GM10248 (cell line): ENCODE results near the gene SNCB.

Experiments used
- CTCF ChIA-PET: fragments of 300-600 bp; sonication (Branson Sonifier 250); formaldehyde crosslinking; extraction: SDS; loops from one replicate; lab custom pipeline; 2021; ENCODE audit warnings: antibody characterized with exemption; lab: Yijun Ruan, JAX
- POLR2A ChIA-PET: fragments of 350-650 bp; sonication (Branson Sonifier 250); formaldehyde crosslinking; extraction: SDS; loops from one replicate; lab custom pipeline; 2020; ENCODE audit warnings: antibody characterized with exemption; lab: Yijun Ruan, JAX
- DNase-seq: peaks from one replicate; pipeline ENCODE4 v3.0.0; 2012; ENCODE audit errors: extremely low spot score
- CTCF ChIP-seq: IDR thresholded peaks from 2 replicates; pipeline ENCODE4 v1.5.1; 2012; ENCODE audit warnings: mild to moderate bottlenecking, low read depth; ENCODE audit errors: extremely low read depth, missing control alignments, control extremely low read depth

The SNCB gene

GRCh38 chr5:176630681-176631222, 418 bp upstream of the SNCB start:
- ChIA-PET CTCF (interaction anchor here (0.9 to 2.9 kb wide), 7 partner anchors 11 to 58 kb away, joined by 3 to 10 read pairs (median 4); no protein-coding TSS in a partner anchor), POLR2A (no interaction called here)
- no peak for DNase-seq

GRCh38 chr5:176629317-176629852, 949 bp downstream of the SNCB start:
- CTCF ChIA-PET, result interaction anchor here (1.2 to 2.9 kb wide), 4 partner anchors 29 to 57 kb away, joined by 4 to 10 read pairs (median 7); no protein-coding TSS in a partner anchor
- DNase-seq, result no peak
- TF ChIP-seq CTCF, result no peak
- POLR2A ChIA-PET, result no interaction called here

More at GRCh38 chr5:176630681-176631222, 418 bp upstream of the SNCB start:
- TF ChIP-seq CTCF, result no peak

- no peak for TF ChIP-seq CTCF
- ChIA-PET CTCF (no interaction called here), POLR2A (no interaction called here)
- DNase-seq, result no peak
Observed at GRCh38 chr5:176628406-176629228, 1.7 kb downstream of the SNCB start.

- TF ChIP-seq CTCF, result no peak
- POLR2A ChIA-PET, result no interaction called here
- CTCF ChIA-PET, result no interaction called here
Observed at GRCh38 chr5:176627582-176627981, 2.8 kb downstream of the SNCB start.

GRCh38 chr5:176626876-176627236, 3.5 kb downstream of the SNCB start:
- no peak for DNase-seq
- ChIA-PET POLR2A (no interaction called here), CTCF (no interaction called here)
- TF ChIP-seq CTCF, result no peak

More at GRCh38 chr5:176627582-176627981, 2.8 kb downstream of the SNCB start:
- DNase-seq, result no peak

GRCh38 chr5:176625966-176626875, 4.1 kb downstream of the SNCB start:
- no peak for TF ChIP-seq CTCF
- ChIA-PET POLR2A (no interaction called here), CTCF (no interaction called here)
- DNase-seq, result no peak
